Endothelial cell of umbilical vein (primary cell): ENCODE measurements around the gene ZNF512.

Experiments
- CTCF ChIP-seq, 2 donors: IDR thresholded peaks; 1 replicate in 1 of 2; 2 replicates in 1 of 2; pipeline ENCODE4 v1.5.1; 2011; ENCODE audit warnings: low read length in 2 of 2, mild to moderate bottlenecking in 2 of 2, moderate library complexity in 2 of 2, control low read depth in 1 of 2, inconsistent platforms in 1 of 2, low read depth in 1 of 2; ENCODE audit not compliant: insufficient read depth in 1 of 2; ENCODE audit errors: extremely low read depth in 1 of 2
- EZH2 ChIP-seq: IDR thresholded peaks from 2 replicates; pipeline ENCODE4 v1.6.1; 2012; ENCODE audit warnings: borderline replicate concordance, low read depth, mild to moderate bottlenecking, moderate library complexity, low read length, inconsistent platforms; ENCODE audit not compliant: severe bottlenecking
- FOS ChIP-seq: IDR thresholded peaks from 2 replicates; pipeline ENCODE4 v1.6.1; 2011; ENCODE audit warnings: mild to moderate bottlenecking, low read length, moderate library complexity, borderline replicate concordance; ENCODE audit not compliant: insufficient read depth
- GATA2 ChIP-seq: IDR thresholded peaks from 2 replicates; pipeline ENCODE4 v1.7.0; 2011; ENCODE audit warnings: low read depth, mild to moderate bottlenecking, moderate library complexity, mixed read lengths, low read length; ENCODE audit not compliant: insufficient read length, insufficient read depth
- JUN ChIP-seq: IDR thresholded peaks from 2 replicates; pipeline ENCODE4 v1.6.1; 2011; ENCODE audit warnings: borderline replicate concordance, low read depth; ENCODE audit not compliant: insufficient read length, insufficient read depth
- MAX ChIP-seq: IDR thresholded peaks from 2 replicates; pipeline ENCODE4 v1.6.1; 2011; ENCODE audit not compliant: insufficient read depth, insufficient read length
- MYC ChIP-seq: IDR thresholded peaks from one replicate; pipeline ENCODE4 v1.6.1; 2011; ENCODE audit warnings: mild to moderate bottlenecking, low read depth, low read length
- POLR2A ChIP-seq: IDR thresholded peaks from 2 replicates; pipeline ENCODE4 v1.6.1; 2012; ENCODE audit warnings: low read depth, mild to moderate bottlenecking, control low read depth, low read length
- POLR2AphosphoS5 ChIP-seq: IDR thresholded peaks from 2 replicates; pipeline ENCODE4 v1.6.1; 2012; ENCODE audit warnings: low read depth, mild to moderate bottlenecking, control low read depth, low read length, moderate library complexity; ENCODE audit not compliant: insufficient read depth

- TF ChIP-seq CTCF (IDR thresholded peaks at IDR 0.05; ENCODE audit: extremely low read depth in 1 of 2, insufficient read depth in 1 of 2, low read depth in 1 of 2, low read length in 2 of 2) (no peak), EZH2 (no peak), POLR2A (no peak), JUN (no peak), POLR2AphosphoS5 (no peak), MAX (no peak), FOS (no peak), MYC (no peak), GATA2 (no peak)
Observed at GRCh38 chr2:27549303-27549702, 33.5 kb upstream of the ZNF512 start.
